GM23338 (cell line): ENCODE results near the gene TPK1. TPM values are rescaled to one million over a fixed set of nuclear protein-coding genes. Genes with fewer than 3 reads are reported as not detected.

ENCODE experiments used
- ATAC-seq: fragments of 200-7000 bp; cut with Tn5 transposase; 3 replicates; pipeline ENCODE4 v1.9.1; 2020
- DNase-seq: peaks from one replicate; pipeline ENCODE4 v3.0.0-alpha.2; 2015; ENCODE audit warnings: low spot score
- H2AFZ ChIP-seq: fragments of 200-600 bp; sonication (generic); 2 replicates; pipeline ENCODE4 v1.8.0; 2016; ENCODE audit warnings: antibody characterized with exemption, mild to moderate bottlenecking, moderate library complexity
- H3F3A ChIP-seq: fragments of 200-600 bp; sonication (generic); replicated peaks from 2 replicates; pipeline ENCODE4 v1.8.0; 2017; ENCODE audit warnings: antibody characterized with exemption, mixed run types, low read depth
- H3K27ac ChIP-seq: fragments of 200-600 bp; sonication (generic); 2 replicates; pipeline ENCODE4 v1.6.1; 2016; ENCODE audit warnings: low read depth
- H3K27me3 ChIP-seq: fragments of 200-600 bp; sonication (generic); 2 replicates; pipeline ENCODE4 v1.8.0; 2016; ENCODE audit warnings: mild to moderate bottlenecking, mixed run types, moderate library complexity; ENCODE audit not compliant: insufficient read depth
- H3K36me3 ChIP-seq: fragments of 200-600 bp; sonication (generic); 2 replicates; pipeline ENCODE4 v1.8.0; 2016; ENCODE audit warnings: mild to moderate bottlenecking; ENCODE audit not compliant: insufficient read depth
- H3K4me1 ChIP-seq: fragments of 200-600 bp; sonication (generic); 2 replicates; pipeline ENCODE4 v1.8.0; 2016; ENCODE audit warnings: mild to moderate bottlenecking, moderate library complexity; ENCODE audit not compliant: insufficient read depth
- H3K4me2 ChIP-seq: fragments of 200-600 bp; sonication (generic); 2 replicates; pipeline ENCODE4 v1.7.1; 2017; ENCODE audit warnings: mixed run types
- H3K4me3 ChIP-seq: fragments of 200-600 bp; sonication (generic); 2 replicates; pipeline ENCODE4 v1.6.1; 2016; ENCODE audit warnings: mixed run types
- H3K79me2 ChIP-seq: fragments of 200-600 bp; sonication (generic); replicated peaks from 2 replicates; pipeline ENCODE4 v1.8.0; 2017; ENCODE audit warnings: mild to moderate bottlenecking; ENCODE audit not compliant: insufficient read depth
- H3K9me2 ChIP-seq: fragments of 200-600 bp; sonication (generic); 2 replicates; pipeline ENCODE4 v1.8.0; 2017; ENCODE audit not compliant: insufficient read depth
- H4K20me1 ChIP-seq: fragments of 200-600 bp; sonication (generic); replicated peaks from 2 replicates; pipeline ENCODE4 v1.8.0; 2017; ENCODE audit warnings: mild to moderate bottlenecking; ENCODE audit not compliant: insufficient read depth
- H3K27ac Mint-ChIP-seq: 2 replicates; pipeline ENCODE4 v1.8.0; 2020; ENCODE audit warnings: inconsistent platforms, mild to moderate bottlenecking, moderate library complexity, mixed read lengths
- H3K27me3 Mint-ChIP-seq: 3 replicates; pipeline ENCODE4 v1.8.0; 2022; ENCODE audit warnings: low read depth, mild to moderate bottlenecking, moderate library complexity, mixed read lengths, inconsistent platforms; ENCODE audit not compliant: insufficient read depth, poor library complexity
- H3K36me3 Mint-ChIP-seq: 3 replicates; pipeline ENCODE4 v1.8.0; 2021; ENCODE audit warnings: low read depth, mild to moderate bottlenecking, inconsistent platforms, moderate library complexity, mixed read lengths
- H3K4me1 Mint-ChIP-seq: 3 replicates; pipeline ENCODE4 v1.8.0; 2020; ENCODE audit warnings: mild to moderate bottlenecking, inconsistent platforms, mixed read lengths
- H3K4me3 Mint-ChIP-seq: 3 replicates; pipeline ENCODE4 v1.8.0; 2021; ENCODE audit warnings: moderate library complexity, mild to moderate bottlenecking, inconsistent platforms, mixed read lengths
- H3K9me3 Mint-ChIP-seq: 3 replicates; pipeline ENCODE4 v1.8.0; 2020; ENCODE audit warnings: moderate library complexity, mild to moderate bottlenecking, inconsistent platforms, mixed read lengths
- CREB1 ChIP-seq: fragments of 250-450 bp; sonication (Bioruptor Pico); IDR thresholded peaks from 2 replicates; pipeline ENCODE4 v1.5.0; 2020; ENCODE audit warnings: low read depth, mild to moderate bottlenecking, moderate library complexity
- CTCF ChIP-seq, 2 experiments: fragments of 200-600 bp in 1 of 2; sonication (generic) in 1 of 2; conservative IDR thresholded peaks; 2 replicates each; pipeline versions ENCODE4 v1.5.1 to v1.6.1; 2016 to 2017; ENCODE audit warnings: antibody characterized with exemption in 2 of 2, low read depth in 2 of 2, mild to moderate bottlenecking in 2 of 2, moderate library complexity in 1 of 2
- ETS1 ChIP-seq: IDR thresholded peaks from 2 replicates; pipeline ENCODE4 v1.6.1; 2016; ENCODE audit warnings: antibody characterized with exemption
- EZH2 ChIP-seq: fragments of 200-600 bp; sonication (generic); IDR thresholded peaks from one replicate; pipeline ENCODE4 v1.8.0; 2017; ENCODE audit warnings: antibody characterized with exemption, mild to moderate bottlenecking, low read depth; ENCODE audit not compliant: unreplicated experiment
- EZH2phosphoT487 ChIP-seq: fragments of 200-600 bp; sonication (generic); IDR thresholded peaks from one replicate; pipeline ENCODE4 v1.8.1; 2018; ENCODE audit warnings: antibody characterized with exemption; ENCODE audit not compliant: unreplicated experiment
- JUNB ChIP-seq: IDR thresholded peaks from one replicate; pipeline ENCODE4 v1.6.1; 2016; ENCODE audit warnings: antibody characterized with exemption; ENCODE audit not compliant: unreplicated experiment
- NANOG ChIP-seq: IDR thresholded peaks from 2 replicates; pipeline ENCODE4 v1.6.1; 2016; ENCODE audit warnings: antibody characterized with exemption, borderline replicate concordance
- POLR2AphosphoS5 ChIP-seq: IDR thresholded peaks from 2 replicates; pipeline ENCODE4 v1.6.1; 2016; ENCODE audit warnings: antibody characterized with exemption, low read depth
- REST ChIP-seq: IDR thresholded peaks from one replicate; pipeline ENCODE4 v1.6.1; 2018; ENCODE audit warnings: antibody characterized with exemption; ENCODE audit not compliant: unreplicated experiment
- STAT1 ChIP-seq: IDR thresholded peaks from one replicate; pipeline ENCODE4 v1.6.1; 2016; ENCODE audit warnings: antibody characterized with exemption; ENCODE audit not compliant: unreplicated experiment
- ZNF114 ChIP-seq: fragments of 250-450 bp; sonication (Bioruptor Pico); IDR thresholded peaks from 2 replicates; pipeline ENCODE4 v1.5.0; 2020; ENCODE audit warnings: mild to moderate bottlenecking, moderate library complexity
- ZNF331 ChIP-seq: fragments of 250-450 bp; sonication (Bioruptor Pico); IDR thresholded peaks from 2 replicates; pipeline ENCODE4 v1.5.0; 2020; ENCODE audit warnings: low read depth, mild to moderate bottlenecking, moderate library complexity
- ZNF462 ChIP-seq: fragments of 250-450 bp; sonication (Bioruptor Pico); IDR thresholded peaks from 2 replicates; pipeline ENCODE4 v1.5.0; 2020; ENCODE audit warnings: mild to moderate bottlenecking, moderate library complexity
- polyA plus RNA-seq: library from polyadenylated mRNA; unstranded; fragments of >200 nt; fragmentation: Nextera tagmentation; extraction: Ambion mirVana; gene quantifications from 2 replicates; pipeline ENCODE4 v1.2.1, GENCODE V29; 2016
- total RNA-seq: library from RNA; depleted of rRNA; stranded (reverse); fragments of >200 nt; shearing (Covaris generic); gene quantifications from 2 replicates; pipeline ENCODE4 v1.2.3, GENCODE V29; 2014

The TPK1 gene
- total and polyA plus RNA-seq, 2 experiments from 2014 or later = 2.6 to 2.9 TPM

GRCh38 chr7:144548556-144548955 is 287.3 kb downstream of the TPK1 start:
- H3K36me3 ChIP-seq = no peaks in the 10 kb centered on the region
- DNase-seq (no peak), ATAC-seq (no peak)
- H3K4me3 Mint-ChIP-seq = no peak overlapping the region
- H3K27ac ChIP-seq = no peak overlapping the region
- H3K4me1 ChIP-seq = no peaks in the 10 kb centered on the region
- H3K9me2 ChIP-seq = no peaks in the 10 kb centered on the region
- no peaks in the 10 kb centered on the region for H3K27me3 Mint-ChIP-seq
- no peaks in the 10 kb centered on the region for H4K20me1 ChIP-seq
- TF ChIP-seq JUNB (no peak), REST (no peak), STAT1 (no peak), NANOG (no peak), EZH2 (no peak), ZNF331 (CRISPR knock-in tag) (no peak), ETS1 (no peak), CTCF (conservative IDR thresholded peaks at IDR 0.05; ENCODE audit: low read depth in 2 of 2) (no peak), POLR2AphosphoS5 (no peak), ZNF462 (CRISPR knock-in tag) (no peak), EZH2phosphoT487 (no peak), CREB1 (CRISPR knock-in tag) (no peak), ZNF114 (CRISPR knock-in tag) (no peak)
- H3K79me2 ChIP-seq = no peaks in the 10 kb centered on the region
- no peak overlapping the region for H2AFZ ChIP-seq
- no peaks in the 10 kb centered on the region for H3K36me3 Mint-ChIP-seq
- H3K4me1 Mint-ChIP-seq = no peaks in the 10 kb centered on the region
- H3K4me3 ChIP-seq = no peak overlapping the region
- no peak overlapping the region for H3K27ac Mint-ChIP-seq
- H3F3A ChIP-seq = no peaks in the 10 kb centered on the region
- no peaks in the 10 kb centered on the region for H3K27me3 ChIP-seq
- no peaks in the 10 kb centered on the region for H3K9me3 Mint-ChIP-seq
- no peak overlapping the region for H3K4me2 ChIP-seq
